H1 (cell line): ENCODE measurements around the gene PRPF31. TPM values are rescaled to one million over a fixed set of nuclear protein-coding genes. Genes with fewer than 3 reads are reported as not detected.

ENCODE experiments used
- CTCF ChIA-PET: fragments of 300-600 bp; sonication (Branson Sonifier 250); formaldehyde crosslinking; loops from one replicate; lab custom pipeline; 2021; ENCODE audit not compliant: partially characterized antibody; lab: Charles Lee
- POLR2A ChIA-PET: fragments of 300-600 bp; sonication (Branson Sonifier 250); formaldehyde crosslinking; loops from one replicate; lab custom pipeline; 2021; ENCODE audit warnings: inconsistent platforms; ENCODE audit not compliant: partially characterized antibody; lab: Charles Lee
- DNase-seq, 2 experiments: peaks; one replicate each; pipeline versions ENCODE4 v3.0.0 to v3.0.0-alpha.2; 2010 to 2022; ENCODE audit warnings: low spot score in 2 of 2, low read depth in 1 of 2, mixed read lengths in 1 of 2
- FAIRE-seq: peaks from 2 replicates; lab custom pipeline; 2011; peaks lifted over from hg19 to GRCh38; lab: Jason Lieb, UNC
- H2AFZ ChIP-seq: 2 replicates; pipeline ENCODE4 v1.8.1; 2012; ENCODE audit warnings: low read length, inconsistent platforms
- H2AK5ac ChIP-seq: 2 replicates; pipeline ENCODE4 v1.6.1; 2013; ENCODE audit warnings: low read depth, low read length
- H2BK120ac ChIP-seq: replicated peaks from 2 replicates; pipeline ENCODE3; 2013; ENCODE audit warnings: low read depth, low read length, inconsistent platforms
- H2BK12ac ChIP-seq: 2 replicates; pipeline ENCODE4 v1.6.1; 2013; ENCODE audit warnings: low read depth, low read length
- H2BK15ac ChIP-seq: 2 replicates; pipeline ENCODE4 v1.6.1; 2013; ENCODE audit warnings: low read length
- H2BK20ac ChIP-seq: 2 replicates; pipeline ENCODE4 v1.6.1; 2013; ENCODE audit warnings: low read length
- H2BK5ac ChIP-seq: 2 replicates; pipeline ENCODE4 v1.6.1; 2013; ENCODE audit warnings: low read depth, low read length
- H3K14ac ChIP-seq: 2 replicates; pipeline ENCODE4 v1.6.1; 2013; ENCODE audit warnings: inconsistent platforms; ENCODE audit not compliant: insufficient read length
- H3K18ac ChIP-seq: 2 replicates; pipeline ENCODE4 v1.6.1; 2013; ENCODE audit warnings: low read length; ENCODE audit errors: extremely low read depth
- H3K23ac ChIP-seq: 2 replicates; pipeline ENCODE4 v1.6.1; 2013; ENCODE audit warnings: inconsistent platforms; ENCODE audit not compliant: insufficient read length
- H3K23me2 ChIP-seq: 2 replicates; pipeline ENCODE4 v1.6.1; 2013; ENCODE audit warnings: low read depth, low read length
- H3K27ac ChIP-seq: 2 replicates; pipeline ENCODE4 v1.6.1; 2011; ENCODE audit warnings: low read depth, low read length, inconsistent platforms
- H3K27me3 ChIP-seq, 4 experiments: replicated peaks in 1 of 4; 1 replicate in 1 of 4; 2 replicates in 3 of 4; pipeline versions ENCODE4 v1.6.1 to v1.8.1; 2011 to 2013; ENCODE audit warnings: low read length in 3 of 4, mild to moderate bottlenecking in 3 of 4, inconsistent platforms in 2 of 4, mixed read lengths in 2 of 4, moderate library complexity in 1 of 4; ENCODE audit not compliant: control insufficient read depth in 3 of 4, insufficient read depth in 3 of 4; ENCODE audit errors: extremely low read depth in 1 of 4
- H3K36me3 ChIP-seq, 4 experiments: 2 replicates each; pipeline versions ENCODE4 v1.6.1 to v1.8.1; 2011 to 2013; ENCODE audit warnings: mild to moderate bottlenecking in 4 of 4, low read length in 3 of 4, moderate library complexity in 2 of 4, control low read depth in 1 of 4, inconsistent platforms in 1 of 4; ENCODE audit not compliant: insufficient read depth in 4 of 4, control insufficient read depth in 2 of 4
- H3K4ac ChIP-seq: replicated peaks from 2 replicates; pipeline ENCODE3; 2013; ENCODE audit warnings: low read length, low read depth, mixed read lengths, inconsistent platforms; ENCODE audit not compliant: insufficient read length
- H3K4me1 ChIP-seq, 4 experiments: replicated peaks in 1 of 4; 1 replicate in 1 of 4; 2 replicates in 3 of 4; pipeline versions ENCODE4 v1.6.1 to v1.8.1; 2011 to 2013; ENCODE audit warnings: low read length in 3 of 4, inconsistent platforms in 2 of 4, mixed read lengths in 1 of 4; ENCODE audit not compliant: insufficient read depth in 4 of 4, control insufficient read depth in 3 of 4
- H3K4me2 ChIP-seq, 2 experiments: 2 replicates each; pipeline versions ENCODE4 v1.6.1 to v1.8.1; 2011 to 2013; ENCODE audit warnings: low read depth in 2 of 2, low read length in 2 of 2, control low read depth in 1 of 2, inconsistent platforms in 1 of 2, mild to moderate bottlenecking in 1 of 2; ENCODE audit not compliant: insufficient read depth in 1 of 2
- H3K4me3 ChIP-seq, 4 experiments: fragments of 200-600, 300-600 bp in 1 of 4; sonication (generic), shearing (Covaris generic), sonication (Bioruptor Twin) in 1 of 4; 2 replicates each; pipeline versions ENCODE4 v1.5.1 to v1.8.1; 2011 to 2016; ENCODE audit warnings: low read length in 4 of 4, low read depth in 3 of 4, control low read depth in 2 of 4, inconsistent platforms in 2 of 4, mild to moderate bottlenecking in 2 of 4, mixed read lengths in 1 of 4, moderate library complexity in 1 of 4; ENCODE audit not compliant: insufficient read depth in 2 of 4; ENCODE audit errors: extremely low read depth in 1 of 4
- H3K56ac ChIP-seq: replicated peaks from 2 replicates; pipeline ENCODE3; 2013; ENCODE audit warnings: low read depth, mild to moderate bottlenecking, mixed read lengths, low read length, inconsistent platforms; ENCODE audit not compliant: insufficient read length
- H3K79me1 ChIP-seq: 2 replicates; pipeline ENCODE4 v1.6.1; 2013; ENCODE audit warnings: low read depth, low read length, control low read depth
- H3K79me2 ChIP-seq, 2 experiments: 2 replicates each; pipeline versions ENCODE4 v1.6.1 to v1.8.1; 2012 to 2013; ENCODE audit warnings: low read length in 2 of 2, mild to moderate bottlenecking in 2 of 2, inconsistent platforms in 1 of 2; ENCODE audit not compliant: insufficient read depth in 2 of 2, control insufficient read depth in 1 of 2
- H3K9ac ChIP-seq, 4 experiments: replicated peaks in 1 of 4; 1 replicate in 1 of 4; 2 replicates in 3 of 4; pipeline versions ENCODE4 v1.6.1 to v1.8.1; 2011 to 2013; ENCODE audit warnings: low read depth in 3 of 4, low read length in 3 of 4, control low read depth in 2 of 4, mild to moderate bottlenecking in 2 of 4, moderate library complexity in 2 of 4, inconsistent platforms in 1 of 4; ENCODE audit errors: extremely low read depth in 1 of 4
- H3K9me3 ChIP-seq, 2 experiments: 2 replicates each; pipeline versions ENCODE4 v1.6.1 to v1.8.1; 2012 to 2013; ENCODE audit warnings: mild to moderate bottlenecking in 2 of 2, moderate library complexity in 2 of 2, control low read depth in 1 of 2, inconsistent platforms in 1 of 2, low read depth in 1 of 2, low read length in 1 of 2, mixed read lengths in 1 of 2; ENCODE audit not compliant: insufficient read depth in 2 of 2
- H4K20me1 ChIP-seq, 2 experiments: replicated peaks in 1 of 2; 2 replicates each; pipeline versions ENCODE3 to v1.8.1; 2011 to 2013; ENCODE audit warnings: inconsistent platforms in 2 of 2, low read length in 2 of 2, mild to moderate bottlenecking in 1 of 2; ENCODE audit not compliant: insufficient read depth in 2 of 2, control insufficient read depth in 1 of 2
- H4K5ac ChIP-seq: 2 replicates; pipeline ENCODE4 v1.6.1; 2013; ENCODE audit warnings: low read length, low read depth, mixed read lengths, inconsistent platforms; ENCODE audit not compliant: insufficient read length
- H4K8ac ChIP-seq: 2 replicates; pipeline ENCODE4 v1.8.0; 2013; ENCODE audit warnings: mild to moderate bottlenecking, moderate library complexity, low read length, inconsistent platforms; ENCODE audit not compliant: insufficient read depth; ENCODE audit errors: extremely low read depth
- H4K91ac ChIP-seq: replicated peaks from 2 replicates; pipeline ENCODE3; 2013; ENCODE audit warnings: low read length, mixed read lengths, inconsistent platforms; ENCODE audit not compliant: insufficient read length
- ASH2L ChIP-seq: fragments of 200-600, 300-600 bp; sonication (generic); IDR thresholded peaks from one replicate; pipeline ENCODE4 v1.7.1; 2017; ENCODE audit warnings: low read length
- CBX8 ChIP-seq: fragments of 300-800, 300-1000 bp; sonication (generic); IDR thresholded peaks from 2 replicates; pipeline ENCODE4 v1.7.1; 2016; ENCODE audit warnings: low read depth, low read length, borderline replicate concordance
- CEBPB ChIP-seq: IDR thresholded peaks from 2 replicates; pipeline ENCODE4 v1.6.1; 2012; ENCODE audit warnings: low read depth, low read length
- CREB1 ChIP-seq: IDR thresholded peaks from 2 replicates; pipeline ENCODE4 v1.6.1; 2012; ENCODE audit warnings: inconsistent platforms
- EP300 ChIP-seq, 2 experiments: IDR thresholded peaks; 1 replicate in 1 of 2; 2 replicates in 1 of 2; pipeline ENCODE4 v1.6.1; 2011 to 2012; ENCODE audit warnings: low read depth in 2 of 2, low read length in 2 of 2, mild to moderate bottlenecking in 2 of 2, borderline replicate concordance in 1 of 2, inconsistent platforms in 1 of 2, moderate library complexity in 1 of 2
- MAX ChIP-seq: IDR thresholded peaks from 2 replicates; pipeline ENCODE4 v1.6.1; 2012; ENCODE audit warnings: inconsistent platforms
- RAD21 ChIP-seq, 2 experiments: IDR thresholded peaks in 1 of 2; conservative IDR thresholded peaks in 1 of 2; 2 replicates each; pipeline ENCODE4 v1.6.1; 2011; ENCODE audit warnings: low read depth in 2 of 2, low read length in 2 of 2, improper control_type of control experiment in 1 of 2, inconsistent platforms in 1 of 2, mild to moderate bottlenecking in 1 of 2, moderate library complexity in 1 of 2
- SAP30 ChIP-seq: fragments of 300-600 bp; sonication (generic); IDR thresholded peaks from 2 replicates; pipeline ENCODE4 v1.7.1; 2012; ENCODE audit warnings: low read length, moderate library complexity, mild to moderate bottlenecking, inconsistent platforms; ENCODE audit not compliant: insufficient read depth, insufficient replicate concordance
- SIN3A ChIP-seq, 2 experiments: IDR thresholded peaks in 1 of 2; conservative IDR thresholded peaks in 1 of 2; 2 replicates each; pipeline ENCODE4 v1.6.1; 2011 to 2012; ENCODE audit warnings: low read length in 2 of 2, improper control_type of control experiment in 1 of 2, low read depth in 1 of 2, mild to moderate bottlenecking in 1 of 2
- SIRT6 ChIP-seq: IDR thresholded peaks from one replicate; pipeline ENCODE4 v1.7.1; 2012; ENCODE audit warnings: low read length, inconsistent platforms
- SP1 ChIP-seq: IDR thresholded peaks from 2 replicates; pipeline ENCODE4 v1.6.1; 2011; ENCODE audit warnings: low read depth, low read length
- SP2 ChIP-seq: IDR thresholded peaks from 2 replicates; pipeline ENCODE4 v1.6.1; 2012; ENCODE audit warnings: mild to moderate bottlenecking, low read length, inconsistent platforms
- WGBS, 2 experiments: shearing (Covaris generic) in 1 of 2; methylation state at CpG; one replicate each; pipeline versions ENCODE4 v1.1.6 to v1.1.7; 2013 to 2015; ENCODE audit warnings: low lambda C conversion rate in 2 of 2, mixed read lengths in 2 of 2, inconsistent platforms in 1 of 2, low coverage in 1 of 2, missing lambda C conversion rate in 1 of 2; ENCODE audit not compliant: insufficient replicate concordance in 2 of 2, insufficient coverage in 1 of 2, insufficient read length in 1 of 2; ENCODE audit errors: extremely low coverage in 1 of 2, missing lambda C conversion rate in 1 of 2; 5-methylcytosine and 5-hydroxymethylcytosine counted together
- polyA plus RNA-seq, 7 experiments: library from polyadenylated mRNA; depleted of rRNA in 3 of 7; stranded (reverse) in 5 of 7; unstranded in 2 of 7; fragments of >200 nt in 5 of 7; fragments of 200-250 nt in 2 of 7; gene quantifications; 1 replicate in 5 of 7; 2 replicates in 1 of 7; 4 replicates in 1 of 7; pipeline versions ENCODE4 v1.2.1 to v1.2.3, GENCODE V29; 2011 to 2013; ENCODE audit warnings: missing spikeins in 2 of 7, mixed read lengths in 2 of 7
- total RNA-seq: library from RNA; stranded (reverse); fragmentation: NEBNext Ultra II Directional; extraction: Animal tissue kit (Norgen Biotek cat#: 25700); gene quantifications from 2 replicates; pipeline ENCODE4 v1.2.1, GENCODE V29; 2021

The PRPF31 gene
- total and polyA plus RNA-seq, 2 of the 8 experiments (the other 6 are each of a cell fraction or from before 2014, with no cell fraction given): 51.1 to 97.4 TPM

GRCh38 chr19:54179921-54180461 is 64.4 kb downstream of the PRPF31 start:
- no peak overlapping the region for H2BK120ac ChIP-seq
- CTCF ChIA-PET: interaction anchor here (0.8 to 1.9 kb wide), 14 partner anchors 9 to 269 kb away, joined by 3 to 7 read pairs (median 4); partner anchors contain the start of genes CNOT3, LENG1, LENG8 and MBOAT7
- H2BK5ac ChIP-seq: no peak overlapping the region; the same call in 1 of the 2 replicates
- DNase-seq: peak; percentile 87 to 92
- no peak overlapping the region for H3K4me2 ChIP-seq
- peaks cover 10 to 13% of the 10 kb centered on the region in 2 experiments for H4K20me1 ChIP-seq
- WGBS, 2 experiments: 44% methylated on average over 10 of the region's 10 CpGs; no CpG with 5 or more reads in 1 of the 2 experiments
- H3K79me2 ChIP-seq: no peaks in the 10 kb centered on the region
- H3K4me3 ChIP-seq: no peak overlapping the region
- no peaks in the 10 kb centered on the region; the same call in 1 of the 2 replicates for H3K23me2 ChIP-seq
- H3K27ac ChIP-seq: peak overlapping the region; percentile 35; the same call in 1 of the 2 replicates
- H2BK15ac ChIP-seq: no peak overlapping the region
- no peak overlapping the region; a peak in 2 of 7 replicates for H3K9ac ChIP-seq
- H3K36me3 ChIP-seq: peaks cover 6 to 11% (median 7%) of the 10 kb centered on the region in 4 experiments; a peak in 6 of 8 replicates
- H2AFZ ChIP-seq: no peak overlapping the region
- no peak overlapping the region for H3K4ac ChIP-seq
- no peaks in the 10 kb centered on the region for H3K27me3 ChIP-seq
- H2AK5ac ChIP-seq: no peak overlapping the region
- no peak overlapping the region for H4K91ac ChIP-seq
- no peak overlapping the region for H2BK12ac ChIP-seq
- H3K14ac ChIP-seq: no peak overlapping the region
- H3K23ac ChIP-seq: no peak overlapping the region
- no peak overlapping the region for H3K56ac ChIP-seq
- no peaks in the 10 kb centered on the region for H3K79me1 ChIP-seq
- FAIRE-seq: peak; percentile 97
- H4K5ac ChIP-seq: no peak overlapping the region
- H4K8ac ChIP-seq: no peak overlapping the region
- no peak overlapping the region for H3K18ac ChIP-seq
- peaks cover 0 to 7% (median 3%) of the 10 kb centered on the region in 4 experiments; a peak in 5 of 7 replicates for H3K4me1 ChIP-seq
- no peak overlapping the region for H2BK20ac ChIP-seq
- POLR2A ChIA-PET: interaction anchor here (0.6 to 28.7 kb wide), 7 partner anchors 9 to 43 kb away, joined by 3 to 909 read pairs (median 4); partner anchors contain the start of genes CNOT3, MBOAT7, RPS9 and TSEN34
- no peaks in the 10 kb centered on the region for H3K9me3 ChIP-seq
- TF ChIP-seq CREB1 (peak; percentile 24; the same call in 1 of the 2 replicates), RAD21 (IDR thresholded peaks at IDR 0.05 in 1 of 2, conservative IDR thresholded peaks at IDR 0.05 in 1 of 2; ENCODE audit: low read depth in 2 of 2, low read length in 2 of 2) (peak; percentile 48 to 65), SAP30 (peak; percentile 32), ASH2L (no peak), EP300 (IDR thresholded peaks at IDR 0.05; ENCODE audit: borderline replicate concordance in 1 of 2, low read depth in 2 of 2, low read length in 2 of 2) (peak in 1 of 2 experiments; percentile 15; a peak in 1 of 3 replicates), SIRT6 (no peak), CBX8 (no peak), SP1 (peak; percentile 14; the same call in 1 of the 2 replicates), SP2 (no peak), SIN3A (conservative IDR thresholded peaks at IDR 0.05 in 1 of 2, IDR thresholded peaks at IDR 0.05 in 1 of 2; ENCODE audit: low read depth in 1 of 2, low read length in 2 of 2) (peak; percentile 74 to 98; a peak in 3 of 4 replicates), MAX (peak; percentile 58), CEBPB (0 out of 2 replicates have a peak, but pooled peaks have one; percentile 25)
